GM12891 (cell line): ENCODE measurements around the gene DNAJB12.

ENCODE experiments used
- POLR2A ChIP-seq: IDR thresholded peaks from 2 replicates; pipeline ENCODE4 v1.6.1; 2011; ENCODE audit warnings: low read depth, low read length, control low read depth
- POLR2AphosphoS5 ChIP-seq: IDR thresholded peaks from 2 replicates; pipeline ENCODE4 v1.6.1; 2011; ENCODE audit warnings: low read depth, low read length, control low read depth

- TF ChIP-seq POLR2A (no peak), POLR2AphosphoS5 (no peak)
Observed at GRCh38 chr10:72356115-72356514, 1.4 kb upstream of the DNAJB12 start.
